H1 (cell line): ENCODE data around the gene CCDC73. TPM values are rescaled to one million over a fixed set of nuclear protein-coding genes. Genes with fewer than 3 reads are reported as not detected.

ENCODE experiments used
- CTCF ChIA-PET: fragments of 300-600 bp; sonication (Branson Sonifier 250); formaldehyde crosslinking; loops from one replicate; lab custom pipeline; 2021; ENCODE audit not compliant: partially characterized antibody; lab: Charles Lee
- POLR2A ChIA-PET: fragments of 300-600 bp; sonication (Branson Sonifier 250); formaldehyde crosslinking; loops from one replicate; lab custom pipeline; 2021; ENCODE audit warnings: inconsistent platforms; ENCODE audit not compliant: partially characterized antibody; lab: Charles Lee
- DNase-seq, 2 experiments: peaks; one replicate each; pipeline versions ENCODE4 v3.0.0 to v3.0.0-alpha.2; 2010 to 2022; ENCODE audit warnings: low spot score in 2 of 2, low read depth in 1 of 2, mixed read lengths in 1 of 2
- FAIRE-seq: peaks from 2 replicates; lab custom pipeline; 2011; peaks lifted over from hg19 to GRCh38; lab: Jason Lieb, UNC
- H2AFZ ChIP-seq: 2 replicates; pipeline ENCODE4 v1.8.1; 2012; ENCODE audit warnings: low read length, inconsistent platforms
- H2AK5ac ChIP-seq: 2 replicates; pipeline ENCODE4 v1.6.1; 2013; ENCODE audit warnings: low read depth, low read length
- H2BK120ac ChIP-seq: replicated peaks from 2 replicates; pipeline ENCODE3; 2013; ENCODE audit warnings: low read depth, low read length, inconsistent platforms
- H2BK12ac ChIP-seq: 2 replicates; pipeline ENCODE4 v1.6.1; 2013; ENCODE audit warnings: low read depth, low read length
- H2BK15ac ChIP-seq: 2 replicates; pipeline ENCODE4 v1.6.1; 2013; ENCODE audit warnings: low read length
- H2BK20ac ChIP-seq: 2 replicates; pipeline ENCODE4 v1.6.1; 2013; ENCODE audit warnings: low read length
- H2BK5ac ChIP-seq: 2 replicates; pipeline ENCODE4 v1.6.1; 2013; ENCODE audit warnings: low read depth, low read length
- H3K14ac ChIP-seq: 2 replicates; pipeline ENCODE4 v1.6.1; 2013; ENCODE audit warnings: inconsistent platforms; ENCODE audit not compliant: insufficient read length
- H3K18ac ChIP-seq: 2 replicates; pipeline ENCODE4 v1.6.1; 2013; ENCODE audit warnings: low read length; ENCODE audit errors: extremely low read depth
- H3K23ac ChIP-seq: 2 replicates; pipeline ENCODE4 v1.6.1; 2013; ENCODE audit warnings: inconsistent platforms; ENCODE audit not compliant: insufficient read length
- H3K23me2 ChIP-seq: 2 replicates; pipeline ENCODE4 v1.6.1; 2013; ENCODE audit warnings: low read depth, low read length
- H3K27ac ChIP-seq: 2 replicates; pipeline ENCODE4 v1.6.1; 2011; ENCODE audit warnings: low read depth, low read length, inconsistent platforms
- H3K27me3 ChIP-seq, 4 experiments: replicated peaks in 1 of 4; 1 replicate in 1 of 4; 2 replicates in 3 of 4; pipeline versions ENCODE4 v1.6.1 to v1.8.1; 2011 to 2013; ENCODE audit warnings: low read length in 3 of 4, mild to moderate bottlenecking in 3 of 4, inconsistent platforms in 2 of 4, mixed read lengths in 2 of 4, moderate library complexity in 1 of 4; ENCODE audit not compliant: control insufficient read depth in 3 of 4, insufficient read depth in 3 of 4; ENCODE audit errors: extremely low read depth in 1 of 4
- H3K36me3 ChIP-seq, 4 experiments: 2 replicates each; pipeline versions ENCODE4 v1.6.1 to v1.8.1; 2011 to 2013; ENCODE audit warnings: mild to moderate bottlenecking in 4 of 4, low read length in 3 of 4, moderate library complexity in 2 of 4, control low read depth in 1 of 4, inconsistent platforms in 1 of 4; ENCODE audit not compliant: insufficient read depth in 4 of 4, control insufficient read depth in 2 of 4
- H3K4ac ChIP-seq: replicated peaks from 2 replicates; pipeline ENCODE3; 2013; ENCODE audit warnings: low read length, low read depth, mixed read lengths, inconsistent platforms; ENCODE audit not compliant: insufficient read length
- H3K4me1 ChIP-seq, 4 experiments: replicated peaks in 1 of 4; 1 replicate in 1 of 4; 2 replicates in 3 of 4; pipeline versions ENCODE4 v1.6.1 to v1.8.1; 2011 to 2013; ENCODE audit warnings: low read length in 3 of 4, inconsistent platforms in 2 of 4, mixed read lengths in 1 of 4; ENCODE audit not compliant: insufficient read depth in 4 of 4, control insufficient read depth in 3 of 4
- H3K4me2 ChIP-seq, 2 experiments: 2 replicates each; pipeline versions ENCODE4 v1.6.1 to v1.8.1; 2011 to 2013; ENCODE audit warnings: low read depth in 2 of 2, low read length in 2 of 2, control low read depth in 1 of 2, inconsistent platforms in 1 of 2, mild to moderate bottlenecking in 1 of 2; ENCODE audit not compliant: insufficient read depth in 1 of 2
- H3K4me3 ChIP-seq, 4 experiments: fragments of 200-600, 300-600 bp in 1 of 4; sonication (generic), shearing (Covaris generic), sonication (Bioruptor Twin) in 1 of 4; 2 replicates each; pipeline versions ENCODE4 v1.5.1 to v1.8.1; 2011 to 2016; ENCODE audit warnings: low read length in 4 of 4, low read depth in 3 of 4, control low read depth in 2 of 4, inconsistent platforms in 2 of 4, mild to moderate bottlenecking in 2 of 4, mixed read lengths in 1 of 4, moderate library complexity in 1 of 4; ENCODE audit not compliant: insufficient read depth in 2 of 4; ENCODE audit errors: extremely low read depth in 1 of 4
- H3K56ac ChIP-seq: replicated peaks from 2 replicates; pipeline ENCODE3; 2013; ENCODE audit warnings: low read depth, mild to moderate bottlenecking, mixed read lengths, low read length, inconsistent platforms; ENCODE audit not compliant: insufficient read length
- H3K79me1 ChIP-seq: 2 replicates; pipeline ENCODE4 v1.6.1; 2013; ENCODE audit warnings: low read depth, low read length, control low read depth
- H3K79me2 ChIP-seq, 2 experiments: 2 replicates each; pipeline versions ENCODE4 v1.6.1 to v1.8.1; 2012 to 2013; ENCODE audit warnings: low read length in 2 of 2, mild to moderate bottlenecking in 2 of 2, inconsistent platforms in 1 of 2; ENCODE audit not compliant: insufficient read depth in 2 of 2, control insufficient read depth in 1 of 2
- H3K9ac ChIP-seq, 4 experiments: replicated peaks in 1 of 4; 1 replicate in 1 of 4; 2 replicates in 3 of 4; pipeline versions ENCODE4 v1.6.1 to v1.8.1; 2011 to 2013; ENCODE audit warnings: low read depth in 3 of 4, low read length in 3 of 4, control low read depth in 2 of 4, mild to moderate bottlenecking in 2 of 4, moderate library complexity in 2 of 4, inconsistent platforms in 1 of 4; ENCODE audit errors: extremely low read depth in 1 of 4
- H3K9me3 ChIP-seq, 2 experiments: 2 replicates each; pipeline versions ENCODE4 v1.6.1 to v1.8.1; 2012 to 2013; ENCODE audit warnings: mild to moderate bottlenecking in 2 of 2, moderate library complexity in 2 of 2, control low read depth in 1 of 2, inconsistent platforms in 1 of 2, low read depth in 1 of 2, low read length in 1 of 2, mixed read lengths in 1 of 2; ENCODE audit not compliant: insufficient read depth in 2 of 2
- H4K20me1 ChIP-seq, 2 experiments: replicated peaks in 1 of 2; 2 replicates each; pipeline versions ENCODE3 to v1.8.1; 2011 to 2013; ENCODE audit warnings: inconsistent platforms in 2 of 2, low read length in 2 of 2, mild to moderate bottlenecking in 1 of 2; ENCODE audit not compliant: insufficient read depth in 2 of 2, control insufficient read depth in 1 of 2
- H4K5ac ChIP-seq: 2 replicates; pipeline ENCODE4 v1.6.1; 2013; ENCODE audit warnings: low read length, low read depth, mixed read lengths, inconsistent platforms; ENCODE audit not compliant: insufficient read length
- H4K8ac ChIP-seq: 2 replicates; pipeline ENCODE4 v1.8.0; 2013; ENCODE audit warnings: mild to moderate bottlenecking, moderate library complexity, low read length, inconsistent platforms; ENCODE audit not compliant: insufficient read depth; ENCODE audit errors: extremely low read depth
- H4K91ac ChIP-seq: replicated peaks from 2 replicates; pipeline ENCODE3; 2013; ENCODE audit warnings: low read length, mixed read lengths, inconsistent platforms; ENCODE audit not compliant: insufficient read length
- ATF2 ChIP-seq: IDR thresholded peaks from 2 replicates; pipeline ENCODE4 v1.6.1; 2012; ENCODE audit warnings: low read length, inconsistent platforms
- EGR1 ChIP-seq: IDR thresholded peaks from 2 replicates; pipeline ENCODE4 v1.6.1; 2011; ENCODE audit warnings: low read depth, low read length, borderline replicate concordance
- GTF2F1 ChIP-seq: IDR thresholded peaks from 2 replicates; pipeline ENCODE4 v1.6.1; 2012; ENCODE audit warnings: low read depth, low read length, improper control_type of control experiment, borderline replicate concordance
- NRF1 ChIP-seq: IDR thresholded peaks from 2 replicates; pipeline ENCODE4 v1.6.1; 2011; ENCODE audit warnings: mild to moderate bottlenecking, low read depth, low read length, improper control_type of control experiment
- POU5F1 ChIP-seq: IDR thresholded peaks from 2 replicates; pipeline ENCODE4 v1.6.1; 2011; ENCODE audit warnings: low read depth, mild to moderate bottlenecking, low read length, moderate library complexity
- RFX5 ChIP-seq: IDR thresholded peaks from 2 replicates; pipeline ENCODE4 v1.6.1; 2011; ENCODE audit warnings: low read depth, low read length, improper control_type of control experiment, borderline replicate concordance
- RXRA ChIP-seq: IDR thresholded peaks from 2 replicates; pipeline ENCODE4 v1.6.1; 2011; ENCODE audit warnings: low read depth, mild to moderate bottlenecking, low read length, moderate library complexity; ENCODE audit not compliant: insufficient read depth
- SAP30 ChIP-seq: fragments of 300-600 bp; sonication (generic); IDR thresholded peaks from 2 replicates; pipeline ENCODE4 v1.7.1; 2012; ENCODE audit warnings: low read length, moderate library complexity, mild to moderate bottlenecking, inconsistent platforms; ENCODE audit not compliant: insufficient read depth, insufficient replicate concordance
- USF2 ChIP-seq: IDR thresholded peaks from 2 replicates; pipeline ENCODE4 v1.6.1; 2011; ENCODE audit warnings: low read length, improper control_type of control experiment
- WGBS, 2 experiments: shearing (Covaris generic) in 1 of 2; methylation state at CpG; one replicate each; pipeline versions ENCODE4 v1.1.6 to v1.1.7; 2013 to 2015; ENCODE audit warnings: low lambda C conversion rate in 2 of 2, mixed read lengths in 2 of 2, inconsistent platforms in 1 of 2, low coverage in 1 of 2, missing lambda C conversion rate in 1 of 2; ENCODE audit not compliant: insufficient replicate concordance in 2 of 2, insufficient coverage in 1 of 2, insufficient read length in 1 of 2; ENCODE audit errors: extremely low coverage in 1 of 2, missing lambda C conversion rate in 1 of 2; 5-methylcytosine and 5-hydroxymethylcytosine counted together
- polyA plus RNA-seq, 7 experiments: library from polyadenylated mRNA; depleted of rRNA in 3 of 7; stranded (reverse) in 5 of 7; unstranded in 2 of 7; fragments of >200 nt in 5 of 7; fragments of 200-250 nt in 2 of 7; gene quantifications; 1 replicate in 5 of 7; 2 replicates in 1 of 7; 4 replicates in 1 of 7; pipeline versions ENCODE4 v1.2.1 to v1.2.3, GENCODE V29; 2011 to 2013; ENCODE audit warnings: missing spikeins in 2 of 7, mixed read lengths in 2 of 7
- total RNA-seq: library from RNA; stranded (reverse); fragmentation: NEBNext Ultra II Directional; extraction: Animal tissue kit (Norgen Biotek cat#: 25700); gene quantifications from 2 replicates; pipeline ENCODE4 v1.2.1, GENCODE V29; 2021

The CCDC73 gene
- total and polyA plus RNA-seq, 2 of the 8 experiments (the other 6 are each of a cell fraction or from before 2014, with no cell fraction given), result not detected

DNA sequence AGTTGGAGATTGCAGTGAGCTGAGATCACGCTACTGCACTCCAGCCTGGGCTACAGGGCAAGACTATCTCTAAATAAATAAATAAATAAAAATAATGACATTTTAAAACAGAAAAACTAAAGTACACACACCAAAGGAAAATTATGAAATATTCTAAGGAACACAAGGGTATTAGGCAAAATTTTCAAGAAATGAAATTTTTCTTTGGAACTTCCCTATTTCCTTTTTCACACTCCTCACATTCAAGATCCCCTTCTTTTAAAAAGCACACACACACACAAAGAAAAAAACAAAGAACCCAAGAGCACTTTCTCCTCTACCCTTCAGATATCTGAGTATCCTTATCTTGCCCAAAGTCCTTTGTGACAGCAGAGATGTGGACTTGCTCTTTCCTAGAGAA is 92.8 kb downstream of the CCDC73 start:
- ChIA-PET CTCF (no interaction called here), POLR2A (no interaction called here)
- no peak overlapping the region for H3K4me2 ChIP-seq
- H2AFZ ChIP-seq, result no peak overlapping the region
- 88% methylated on average over 1 of the region's 1 CpG; no CpG with 5 or more reads in 1 of the 2 experiments for WGBS, 2 experiments
- H4K20me1 ChIP-seq, result no peaks in the 10 kb centered on the region
- H2BK5ac ChIP-seq, result no peak overlapping the region
- H3K9ac ChIP-seq, result no peak overlapping the region
- H3K27me3 ChIP-seq, result no peaks in the 10 kb centered on the region
- DNase-seq (no peak), FAIRE-seq (peak; percentile 36)
- no peak overlapping the region for H2AK5ac ChIP-seq
- H3K14ac ChIP-seq, result no peak overlapping the region
- H3K36me3 ChIP-seq, result no peaks in the 10 kb centered on the region
- H3K23ac ChIP-seq, result no peak overlapping the region
- H2BK12ac ChIP-seq, result no peak overlapping the region
- H3K56ac ChIP-seq, result no peak overlapping the region
- peaks cover 0 to 2% (median 0%) of the 10 kb centered on the region in 4 experiments; a peak in 2 of 7 replicates for H3K4me1 ChIP-seq
- H2BK15ac ChIP-seq, result no peak overlapping the region
- H4K5ac ChIP-seq, result no peak overlapping the region
- H4K91ac ChIP-seq, result no peak overlapping the region
- no peak overlapping the region for H4K8ac ChIP-seq
- H3K18ac ChIP-seq, result no peak overlapping the region
- H3K79me2 ChIP-seq, result no peaks in the 10 kb centered on the region
- H2BK20ac ChIP-seq, result no peak overlapping the region
- H2BK120ac ChIP-seq, result no peak overlapping the region
- H3K27ac ChIP-seq, result no peak overlapping the region
- TF ChIP-seq RXRA (no peak), ATF2 (no peak), POU5F1 (no peak), SAP30 (no peak), GTF2F1 (no peak), RFX5 (no peak), USF2 (no peak), NRF1 (no peak), EGR1 (no peak)
- H3K9me3 ChIP-seq, result no peaks in the 10 kb centered on the region
- H3K79me1 ChIP-seq, result no peaks in the 10 kb centered on the region
- H3K23me2 ChIP-seq, result no peaks in the 10 kb centered on the region
- H3K4me3 ChIP-seq, result no peak overlapping the region
- no peak overlapping the region for H3K4ac ChIP-seq
